ENCODE results near the gene PPP2R2C.

Gene PPP2R2C

GRCh38 chr4:6329478-6330383 is 142.7 kb downstream of the PPP2R2C start:
- H3K9me3 ChIP-seq (ENCODE audit: control insufficient read depth, low read length): no peaks in the 10 kb centered on the region
- TF ChIP-seq CTCF (IDR thresholded peaks at IDR 0.05): no peak
- H3K79me2 ChIP-seq: no peaks in the 10 kb centered on the region
- no peaks in the 10 kb centered on the region for H3K27me3 ChIP-seq (ENCODE audit: control insufficient read depth, insufficient read depth, low read length)
- H3K27ac ChIP-seq: no peak overlapping the region
- no peaks in the 10 kb centered on the region for H3K36me3 ChIP-seq (ENCODE audit: control insufficient read depth, insufficient read depth, low read length)
- H3K4me1 ChIP-seq: no peaks in the 10 kb centered on the region
- H3K4me3 ChIP-seq (ENCODE audit: low read depth, low read length): no peak overlapping the region
- no peak overlapping the region for H2AFZ ChIP-seq
- no peak overlapping the region for H3K9ac ChIP-seq
- H3K4me2 ChIP-seq (ENCODE audit: low read length): no peak overlapping the region

- Histone ChIP-seq H3K9me3 (ENCODE audit: control insufficient read depth, low read length) (no peaks in the 10 kb centered on the region), H3K4me3 (ENCODE audit: low read depth, low read length) (no peak overlapping the region), H3K27me3 (ENCODE audit: control insufficient read depth, insufficient read depth, low read length) (no peaks in the 10 kb centered on the region), H3K79me2 (no peaks in the 10 kb centered on the region), H3K4me2 (ENCODE audit: low read length) (no peak overlapping the region), H3K36me3 (ENCODE audit: control insufficient read depth, insufficient read depth, low read length) (no peaks in the 10 kb centered on the region), H2AFZ (no peak overlapping the region), H3K4me1 (no peaks in the 10 kb centered on the region), H3K9ac (no peak overlapping the region), H3K27ac (no peak overlapping the region)
- TF ChIP-seq CTCF (IDR thresholded peaks at IDR 0.05): no peak
Observed at GRCh38 chr4:6328526-6328925, 143.9 kb downstream of the PPP2R2C start.

- Histone ChIP-seq H3K9me3 (ENCODE audit: control insufficient read depth, low read length) (no peaks in the 10 kb centered on the region), H3K4me1 (no peaks in the 10 kb centered on the region), H3K36me3 (ENCODE audit: control insufficient read depth, insufficient read depth, low read length) (no peaks in the 10 kb centered on the region), H3K4me2 (ENCODE audit: low read length) (no peak overlapping the region), H3K27ac (no peak overlapping the region), H3K27me3 (ENCODE audit: control insufficient read depth, insufficient read depth, low read length) (no peaks in the 10 kb centered on the region), H3K79me2 (no peaks in the 10 kb centered on the region), H3K4me3 (ENCODE audit: low read depth, low read length) (no peak overlapping the region), H2AFZ (no peak overlapping the region), H3K9ac (no peak overlapping the region)
- TF ChIP-seq CTCF (IDR thresholded peaks at IDR 0.05): peak; percentile 70
Observed at GRCh38 chr4:6327220-6327917, 145.0 kb downstream of the PPP2R2C start.

- Histone ChIP-seq H3K4me2 (ENCODE audit: low read length) (no peak overlapping the region), H3K27me3 (ENCODE audit: control insufficient read depth, insufficient read depth, low read length) (no peaks in the 10 kb centered on the region), H3K27ac (no peak overlapping the region), H3K79me2 (no peaks in the 10 kb centered on the region), H3K36me3 (ENCODE audit: control insufficient read depth, insufficient read depth, low read length) (no peaks in the 10 kb centered on the region), H3K9me3 (ENCODE audit: control insufficient read depth, low read length) (no peaks in the 10 kb centered on the region), H3K9ac (no peak overlapping the region), H3K4me3 (ENCODE audit: low read depth, low read length) (no peak overlapping the region), H2AFZ (no peak overlapping the region), H3K4me1 (no peaks in the 10 kb centered on the region)
- no peak for TF ChIP-seq CTCF (IDR thresholded peaks at IDR 0.05)
Observed at GRCh38 chr4:6326312-6327060, 145.9 kb downstream of the PPP2R2C start.

All from parathyroid adenoma (tissue), 2 donors.